CD4-positive, alpha-beta T cell (primary cell): Measurements from ENCODE around the gene SMYD3. TPM values are rescaled to one million over a fixed set of nuclear protein-coding genes. Genes with fewer than 3 reads are reported as not detected.

Experiments used
- ATAC-seq: fragments of 200-7000 bp; cut with Tn5 transposase; one replicate; pipeline ENCODE4 v1.10.0; 2022; ENCODE audit warnings: mild to moderate bottlenecking; ENCODE audit not compliant: poor library complexity
- CTCF ChIA-PET: fragments of 350-600 bp; sonication (Branson Sonifier 250); formaldehyde crosslinking; loops from one replicate; lab custom pipeline; 2021; ENCODE audit warnings: antibody characterized with exemption, inconsistent platforms; lab: Charles Lee
- POLR2A ChIA-PET: fragments of 350-600 bp; sonication (Branson Sonifier 250); formaldehyde crosslinking; loops from one replicate; lab custom pipeline; 2021; ENCODE audit warnings: antibody characterized with exemption, inconsistent platforms; lab: Charles Lee
- DNase-seq, 14 experiments: peaks; one replicate each; pipeline ENCODE4 v3.0.0-alpha.2; 2013 to 2020; ENCODE audit warnings: mixed read lengths in 2 of 14
- H3K27ac ChIP-seq, 2 donors: one replicate each; pipeline versions ENCODE4 v1.5.1 to v1.7.0; 2013; ENCODE audit warnings: low read length in 2 of 2, low read depth in 1 of 2, mild to moderate bottlenecking in 1 of 2
- H3K27me3 ChIP-seq, 2 experiments: 1 replicate in 1 of 2; 2 replicates in 1 of 2; pipeline versions ENCODE4 v1.6.1 to v1.7.0; 2013; ENCODE audit warnings: low read length in 2 of 2, control low read depth in 1 of 2, mild to moderate bottlenecking in 1 of 2, moderate library complexity in 1 of 2; ENCODE audit not compliant: insufficient read depth in 2 of 2, control insufficient read depth in 1 of 2
- H3K36me3 ChIP-seq: one replicate; pipeline ENCODE4 v1.6.1; 2013; ENCODE audit warnings: low read length, control low read depth; ENCODE audit not compliant: insufficient read depth
- H3K4me1 ChIP-seq: one replicate; pipeline ENCODE4 v1.6.1; 2013; ENCODE audit warnings: low read length, control low read depth; ENCODE audit not compliant: insufficient read depth
- H3K4me3 ChIP-seq: one replicate; pipeline ENCODE4 v1.5.1; 2013; ENCODE audit warnings: mild to moderate bottlenecking, low read length, moderate library complexity
- H3K9me3 ChIP-seq, 2 experiments: 1 replicate in 1 of 2; 2 replicates in 1 of 2; pipeline versions ENCODE4 v1.6.1 to v1.7.0; 2013; ENCODE audit warnings: low read length in 2 of 2, mild to moderate bottlenecking in 2 of 2, control low read depth in 1 of 2, moderate library complexity in 1 of 2; ENCODE audit not compliant: control insufficient read depth in 1 of 2, insufficient read depth in 1 of 2
- H3K27ac Mint-ChIP-seq: one replicate; pipeline ENCODE4 v1.8.0; 2020; ENCODE audit warnings: mixed read lengths
- H3K27me3 Mint-ChIP-seq: one replicate; pipeline ENCODE4 v1.8.0; 2021; ENCODE audit warnings: mixed read lengths
- H3K36me3 Mint-ChIP-seq: one replicate; pipeline ENCODE4 v1.8.0; 2021; ENCODE audit warnings: low read depth, mixed read lengths
- H3K4me1 Mint-ChIP-seq: one replicate; pipeline ENCODE4 v1.8.0; 2021; ENCODE audit warnings: low read depth, mixed read lengths
- H3K4me3 Mint-ChIP-seq: one replicate; pipeline ENCODE4 v1.8.0; 2020; ENCODE audit warnings: mild to moderate bottlenecking, mixed read lengths
- H3K9me3 Mint-ChIP-seq: one replicate; pipeline ENCODE4 v1.8.0; 2020; ENCODE audit warnings: mixed read lengths
- intact Hi-C, 2 experiments: fragments of 100-400 bp; cut with DNase I in 1 of 2; cut with micrococcal nuclease in 1 of 2; formaldehyde crosslinking; loops; one replicate each; pipeline versions ENCODE4 v1.15.1 to v1.9.0; 2023 to 2025; cut with DNase I, micrococcal nuclease
- total RNA-seq, 174 experiments: library from RNA in 2 of 174; stranded (reverse) in 2 of 174; gene quantifications; one replicate each; pipeline ENCODE4 v1.2.3 and lab custom pipeline; 2021 to 2026
- TF ChIP-seq, protein P1 (sequence below): fragments of 200-600 bp; IDR thresholded peaks from one replicate; pipeline ENCODE4 v1.8.0; 2022; ENCODE audit warnings: antibody characterized with exemption, mild to moderate bottlenecking

The SMYD3 gene
- total RNA-seq, 2 experiments from 2014 or later: 18.8 to 19.6 TPM

GRCh38 chr1:246283771-246284410, 223.2 kb downstream of the SMYD3 start:
- TF ChIP-seq, protein P1, sequence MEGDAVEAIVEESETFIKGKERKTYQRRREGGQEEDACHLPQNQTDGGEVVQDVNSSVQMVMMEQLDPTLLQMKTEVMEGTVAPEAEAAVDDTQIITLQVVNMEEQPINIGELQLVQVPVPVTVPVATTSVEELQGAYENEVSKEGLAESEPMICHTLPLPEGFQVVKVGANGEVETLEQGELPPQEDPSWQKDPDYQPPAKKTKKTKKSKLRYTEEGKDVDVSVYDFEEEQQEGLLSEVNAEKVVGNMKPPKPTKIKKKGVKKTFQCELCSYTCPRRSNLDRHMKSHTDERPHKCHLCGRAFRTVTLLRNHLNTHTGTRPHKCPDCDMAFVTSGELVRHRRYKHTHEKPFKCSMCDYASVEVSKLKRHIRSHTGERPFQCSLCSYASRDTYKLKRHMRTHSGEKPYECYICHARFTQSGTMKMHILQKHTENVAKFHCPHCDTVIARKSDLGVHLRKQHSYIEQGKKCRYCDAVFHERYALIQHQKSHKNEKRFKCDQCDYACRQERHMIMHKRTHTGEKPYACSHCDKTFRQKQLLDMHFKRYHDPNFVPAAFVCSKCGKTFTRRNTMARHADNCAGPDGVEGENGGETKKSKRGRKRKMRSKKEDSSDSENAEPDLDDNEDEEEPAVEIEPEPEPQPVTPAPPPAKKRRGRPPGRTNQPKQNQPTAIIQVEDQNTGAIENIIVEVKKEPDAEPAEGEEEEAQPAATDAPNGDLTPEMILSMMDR: no peak
- Mint-ChIP-seq H3K9me3 (no peaks in the 10 kb centered on the region), H3K27me3 (no peaks in the 10 kb centered on the region), H3K27ac (no peak overlapping the region), H3K4me3 (no peak overlapping the region), H3K4me1 (no peaks in the 10 kb centered on the region), H3K36me3 (peaks cover 20% of the 10 kb centered on the region)
- no peaks in the 10 kb centered on the region for H3K36me3 ChIP-seq
- ATAC-seq (no peak), DNase-seq (no peak)
- H3K4me1 ChIP-seq: no peaks in the 10 kb centered on the region
- intact Hi-C loops: no loop called here
- no peaks in the 10 kb centered on the region for H3K9me3 ChIP-seq
- CTCF ChIA-PET: no interaction called here
- H3K4me3 ChIP-seq: no peak overlapping the region
- no peak overlapping the region for H3K27ac ChIP-seq
- POLR2A ChIA-PET: interaction anchor here (0.6 kb wide), 1 partner anchor 32 kb away, joined by 3 read pairs; no protein-coding TSS in a partner anchor
- no peaks in the 10 kb centered on the region for H3K27me3 ChIP-seq

DNA sequence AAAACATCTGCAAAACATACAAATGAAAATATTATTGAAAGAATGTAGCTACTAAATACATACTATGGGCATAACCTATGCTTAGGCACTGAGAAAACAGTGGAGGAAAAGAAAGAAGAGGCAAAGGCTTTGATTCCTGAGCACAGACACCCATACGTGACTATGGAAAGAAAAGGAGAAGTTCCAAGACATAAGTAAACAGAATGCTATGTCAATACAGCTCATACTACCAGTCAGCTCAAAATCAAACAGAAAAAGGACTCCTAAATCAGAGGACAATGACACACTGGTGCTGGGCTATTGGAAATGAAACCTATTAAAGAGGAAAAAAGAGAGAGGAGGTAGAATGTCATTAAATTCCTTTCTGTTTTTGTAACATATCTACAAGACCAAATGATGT, 225.4 kb downstream of the SMYD3 start:
- ChIA-PET CTCF (no interaction called here), POLR2A (no interaction called here)
- Histone ChIP-seq H3K27me3 (no peaks in the 10 kb centered on the region), H3K27ac (no peak overlapping the region), H3K9me3 (no peaks in the 10 kb centered on the region), H3K4me1 (no peaks in the 10 kb centered on the region), H3K4me3 (no peak overlapping the region), H3K36me3 (no peaks in the 10 kb centered on the region)
- H3K27me3 Mint-ChIP-seq: no peaks in the 10 kb centered on the region
- no peaks in the 10 kb centered on the region for H3K4me1 Mint-ChIP-seq
- TF ChIP-seq, protein P1: no peak
- peaks cover 25% of the 10 kb centered on the region for H3K36me3 Mint-ChIP-seq
- no peak for DNase-seq
- ATAC-seq: no peak
- H3K27ac Mint-ChIP-seq: no peak overlapping the region
- intact Hi-C loops: no loop called here
- no peaks in the 10 kb centered on the region for H3K9me3 Mint-ChIP-seq
- H3K4me3 Mint-ChIP-seq: no peak overlapping the region

DNA sequence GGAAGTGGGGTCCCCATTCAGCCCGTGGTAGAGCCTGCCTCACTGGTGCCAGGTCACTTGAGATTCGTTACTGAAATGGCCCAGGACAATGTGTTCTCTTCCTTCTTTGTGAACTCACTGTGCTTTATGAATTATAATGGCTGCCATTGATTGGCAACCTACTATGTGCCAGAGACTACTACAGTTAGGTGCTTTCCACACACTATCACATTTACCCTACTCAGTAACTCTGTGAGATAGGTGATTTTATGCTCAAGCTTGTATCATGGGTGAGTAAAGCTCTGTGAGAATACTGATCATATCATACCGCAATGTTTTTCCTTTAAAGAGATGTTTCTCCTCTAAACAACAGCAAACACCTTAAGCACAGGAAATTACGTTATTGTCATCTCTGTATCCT, 225.9 kb downstream of the SMYD3 start:
- H3K36me3 ChIP-seq: no peaks in the 10 kb centered on the region
- Mint-ChIP-seq H3K4me1 (no peaks in the 10 kb centered on the region), H3K9me3 (no peaks in the 10 kb centered on the region), H3K36me3 (peaks cover 25% of the 10 kb centered on the region), H3K27me3 (no peaks in the 10 kb centered on the region), H3K4me3 (no peak overlapping the region), H3K27ac (no peak overlapping the region)
- no peaks in the 10 kb centered on the region for H3K4me1 ChIP-seq
- intact Hi-C loops: no loop called here
- TF ChIP-seq, protein P1: no peak
- no peak overlapping the region for H3K4me3 ChIP-seq
- ChIA-PET CTCF (no interaction called here), POLR2A (no interaction called here)
- no peak overlapping the region for H3K27ac ChIP-seq
- ATAC-seq (no peak), DNase-seq (no peak)
- H3K9me3 ChIP-seq: no peaks in the 10 kb centered on the region
- no peaks in the 10 kb centered on the region for H3K27me3 ChIP-seq
